Lower lobe of right lung (tissue), 2 donors: Measurements from ENCODE around the gene DIP2C. TPM values are rescaled to one million over a fixed set of nuclear protein-coding genes. Genes with fewer than 3 reads are reported as not detected.
A peak's percentile ranks its signal among the peaks of the same experiment; 100 is the strongest.

Source experiments
- ATAC-seq, 2 donors: fragments of 200-7000 bp; cut with Tn5 transposase; one replicate each; pipeline ENCODE4 v1.9.1; 2020 to 2022; ENCODE audit warnings: mild to moderate bottlenecking in 2 of 2, moderate library complexity in 2 of 2
- DNase-seq: peaks from one replicate; pipeline ENCODE4 v3.0.0-alpha.2; 2020
- H3K27ac ChIP-seq: fragments of 200-600 bp; one replicate; pipeline ENCODE4 v1.8.0; 2022
- H3K27me3 ChIP-seq: fragments of 200-600 bp; one replicate; pipeline ENCODE4 v1.8.0; 2022; ENCODE audit warnings: low read depth
- H3K36me3 ChIP-seq: fragments of 200-600 bp; one replicate; pipeline ENCODE4 v1.8.0; 2022; ENCODE audit warnings: mild to moderate bottlenecking
- H3K4me1 ChIP-seq: fragments of 200-600 bp; one replicate; pipeline ENCODE4 v1.8.0; 2022
- H3K4me3 ChIP-seq: fragments of 200-600 bp; one replicate; pipeline ENCODE4 v1.8.0; 2022; ENCODE audit warnings: mild to moderate bottlenecking
- H3K9me3 ChIP-seq: fragments of 200-600 bp; one replicate; pipeline ENCODE4 v1.8.0; 2022
- CTCF ChIP-seq: fragments of 200-600 bp; IDR thresholded peaks from one replicate; pipeline ENCODE4 v1.8.0; 2022; ENCODE audit warnings: antibody characterized with exemption, mild to moderate bottlenecking
- intact Hi-C: fragments of 100-400 bp; cut with DNase I; formaldehyde crosslinking; loops from one replicate; pipeline ENCODE4 v1.11.0; 2022
- total RNA-seq: library from RNA; stranded (reverse); fragmentation: NEBNext Ultra II Directional; extraction: Animal tissue kit (Norgen Biotek cat#: 25700); gene quantifications from one replicate; pipeline ENCODE4 v1.2.1, GENCODE V29; 2021
- donor health status: DM: no; HTN: yes; CAD: no; lungs with severe emphysema.

DIP2C gene
- total RNA-seq, 1 donor from 2014 or later = 15.1 TPM

GRCh38 chr10:570628-571163, 118.8 kb downstream of the DIP2C start:
- no peak overlapping the region for H3K27ac ChIP-seq
- H3K4me3 ChIP-seq = no peak overlapping the region
- ATAC-seq (no peak), DNase-seq (peak; percentile 24)
- TF ChIP-seq CTCF = no peak
- H3K36me3 ChIP-seq = no peaks in the 10 kb centered on the region
- intact Hi-C loops = no loop called here
- H3K4me1 ChIP-seq = peaks cover 5% of the 10 kb centered on the region
- no peaks in the 10 kb centered on the region for H3K27me3 ChIP-seq
- peaks cover 5% of the 10 kb centered on the region for H3K9me3 ChIP-seq

- peaks cover 5% of the 10 kb centered on the region for H3K9me3 ChIP-seq
- H3K27me3 ChIP-seq = no peaks in the 10 kb centered on the region
- TF ChIP-seq CTCF = no peak
- no peak overlapping the region for H3K27ac ChIP-seq
- DNase-seq (no peak), ATAC-seq (no peak)
- H3K4me1 ChIP-seq = peaks cover 5% of the 10 kb centered on the region
- no peak overlapping the region for H3K4me3 ChIP-seq
- H3K36me3 ChIP-seq = no peaks in the 10 kb centered on the region
- intact Hi-C loops = no loop called here
Measured at GRCh38 chr10:569961-570627, 119.4 kb downstream of the DIP2C start.

DNA sequence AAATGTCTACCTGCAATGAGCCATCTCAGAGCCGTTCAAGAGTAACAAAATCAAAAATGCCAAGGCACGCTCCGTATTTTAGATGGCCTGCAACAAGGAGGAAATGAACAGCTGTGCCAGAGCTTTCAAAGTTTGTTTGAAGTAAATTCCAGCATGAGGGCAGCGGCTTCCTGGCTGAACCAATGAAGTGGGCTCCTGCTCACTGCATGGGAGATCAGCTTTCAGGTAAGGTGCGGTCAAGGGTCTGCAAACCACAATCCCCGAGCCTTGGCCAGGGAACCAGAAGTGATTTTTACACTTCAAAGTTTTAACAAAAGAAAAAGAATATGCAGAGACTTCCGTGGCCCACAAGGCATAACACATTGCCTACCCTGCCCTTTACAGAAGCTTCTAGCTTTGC, 120.6 kb downstream of the DIP2C start:
- DNase-seq = peak; percentile 10
- Histone ChIP-seq H3K4me3 (no peak overlapping the region), H3K27ac (no peak overlapping the region), H3K9me3 (peaks cover 12% of the 10 kb centered on the region), H3K27me3 (no peaks in the 10 kb centered on the region), H3K4me1 (peaks cover 5% of the 10 kb centered on the region), H3K36me3 (no peaks in the 10 kb centered on the region)
- ATAC-seq = no peak
- intact Hi-C loops = no loop called here
- TF ChIP-seq CTCF = no peak

DNA sequence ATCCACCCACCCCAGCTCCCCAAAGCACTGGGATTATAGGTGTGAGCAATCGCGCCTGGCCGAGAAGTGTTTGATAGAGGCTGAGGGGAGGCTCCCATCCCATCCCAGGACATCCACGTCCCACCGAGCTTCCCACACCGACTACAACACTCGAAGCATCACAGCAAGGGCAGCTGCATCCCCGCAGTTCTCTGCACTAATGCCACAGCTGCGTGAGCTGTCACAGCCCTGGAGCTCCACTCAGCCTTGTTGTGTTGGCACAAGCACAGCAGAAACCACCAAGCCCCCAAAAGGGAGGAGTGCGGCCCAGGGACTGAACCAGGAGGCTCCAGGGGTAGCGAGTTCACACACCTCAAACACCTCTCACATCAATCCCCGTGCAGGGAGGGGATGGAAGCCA, 121.6 kb downstream of the DIP2C start:
- intact Hi-C loops = no loop called here
- H3K9me3 ChIP-seq = peaks cover 18% of the 10 kb centered on the region
- no peak for TF ChIP-seq CTCF
- no peak for DNase-seq
- H3K27ac ChIP-seq = no peak overlapping the region
- ATAC-seq = no peak
- no peaks in the 10 kb centered on the region for H3K36me3 ChIP-seq
- no peak overlapping the region for H3K4me3 ChIP-seq
- no peaks in the 10 kb centered on the region for H3K27me3 ChIP-seq
- H3K4me1 ChIP-seq = peaks cover 5% of the 10 kb centered on the region

GRCh38 chr10:566241-566885, 123.1 kb downstream of the DIP2C start:
- DNase-seq = peak; percentile 22
- peaks cover 2% of the 10 kb centered on the region for H3K4me1 ChIP-seq
- peaks cover 18% of the 10 kb centered on the region for H3K9me3 ChIP-seq
- no peak for ATAC-seq
- no peaks in the 10 kb centered on the region for H3K36me3 ChIP-seq
- H3K27me3 ChIP-seq = no peaks in the 10 kb centered on the region
- intact Hi-C loops = no loop called here
- no peak overlapping the region for H3K27ac ChIP-seq
- H3K4me3 ChIP-seq = no peak overlapping the region
- TF ChIP-seq CTCF = no peak
